GM18951 (cell line): Measurements from ENCODE around the gene PRKG1.

Experiments used
- POLR2A ChIP-seq: IDR thresholded peaks from 4 replicates; pipeline ENCODE4 v1.6.1; 2011; ENCODE audit warnings: mild to moderate bottlenecking; ENCODE audit not compliant: insufficient read length, insufficient read depth; ENCODE audit errors: extremely low read depth
- in situ Hi-C: fragments of 300-500 bp; cut with MboI; formaldehyde crosslinking; loops from one replicate; pipeline ENCODE4 v1.12.0; 2022; ENCODE audit warnings: low sequenced_read_pairs, mixed read lengths, inconsistent platforms; ENCODE audit not compliant: unreplicated experiment

Gene PRKG1

DNA sequence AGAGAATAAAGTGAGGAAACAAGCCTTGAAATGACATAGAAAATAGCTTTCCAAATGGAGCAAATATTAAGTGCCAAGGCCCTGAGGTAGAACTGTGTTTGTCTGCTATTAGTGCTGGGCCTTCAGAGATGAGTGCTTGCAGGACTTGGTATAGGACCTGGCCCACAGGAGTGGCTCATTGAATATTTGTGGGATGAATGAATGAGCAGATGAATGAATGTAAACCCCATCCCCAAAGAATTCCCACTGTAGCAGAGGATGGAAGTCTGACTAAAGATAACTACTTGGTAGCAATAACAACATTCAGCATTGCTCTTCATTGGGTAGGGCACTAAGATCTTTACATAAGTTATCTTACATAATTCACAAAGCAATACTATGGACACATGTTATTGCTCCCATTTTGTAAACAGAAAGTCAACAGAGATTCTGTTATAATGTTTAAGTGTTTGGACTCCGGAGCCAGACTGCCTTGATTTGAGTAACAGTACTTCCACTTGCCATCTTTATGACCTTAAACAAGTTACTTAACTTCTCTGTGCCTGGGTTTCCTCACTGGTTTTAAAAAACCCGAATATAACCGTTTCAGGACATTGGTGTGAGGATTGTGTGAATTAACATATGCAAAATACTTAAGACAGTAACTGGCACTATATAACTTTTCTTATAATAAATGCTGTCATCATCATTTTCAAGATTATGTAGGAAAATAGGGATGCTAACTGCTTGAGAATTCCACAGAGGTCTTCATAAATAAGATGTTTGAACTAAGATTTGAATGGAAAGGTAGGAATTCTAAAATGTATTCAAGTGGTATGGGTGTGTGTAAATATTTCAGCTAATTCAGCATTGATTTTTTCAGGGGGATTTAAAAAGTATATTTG, 141.9 kb downstream of the PRKG1 start:
- TF ChIP-seq POLR2A: no peak

DNA sequence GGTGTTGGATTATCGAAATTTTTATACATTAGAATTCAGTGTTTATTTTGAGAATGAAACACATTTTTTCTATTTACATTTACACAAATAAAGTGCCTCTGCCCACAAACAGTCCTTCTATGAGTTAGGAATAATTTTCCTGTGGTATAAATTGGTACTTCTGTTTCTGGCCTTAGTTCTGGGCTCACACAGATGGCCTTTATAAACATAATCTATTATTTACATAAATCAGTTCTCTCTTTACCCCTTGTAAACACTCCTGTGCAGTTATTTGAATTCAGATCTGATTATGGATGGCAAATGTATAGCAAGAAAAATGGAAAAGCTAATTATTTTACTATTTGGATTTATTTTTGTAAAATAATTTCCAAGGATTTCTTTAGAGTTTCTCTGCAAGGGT, 143.2 kb downstream of the PRKG1 start:
- in situ Hi-C loops: no loop called here
- TF ChIP-seq POLR2A: no peak

More for the DNA sequence above, 141.9 kb downstream of the PRKG1 start:
- in situ Hi-C loops: no loop called here

- no peak for TF ChIP-seq POLR2A
- in situ Hi-C loops: no loop called here
Measured at GRCh38 chr10:51224671-51225161, 150.4 kb downstream of the PRKG1 start.

- TF ChIP-seq POLR2A: no peak
- in situ Hi-C loops: no loop called here
Measured at GRCh38 chr10:51227897-51228713, 153.8 kb downstream of the PRKG1 start.

DNA sequence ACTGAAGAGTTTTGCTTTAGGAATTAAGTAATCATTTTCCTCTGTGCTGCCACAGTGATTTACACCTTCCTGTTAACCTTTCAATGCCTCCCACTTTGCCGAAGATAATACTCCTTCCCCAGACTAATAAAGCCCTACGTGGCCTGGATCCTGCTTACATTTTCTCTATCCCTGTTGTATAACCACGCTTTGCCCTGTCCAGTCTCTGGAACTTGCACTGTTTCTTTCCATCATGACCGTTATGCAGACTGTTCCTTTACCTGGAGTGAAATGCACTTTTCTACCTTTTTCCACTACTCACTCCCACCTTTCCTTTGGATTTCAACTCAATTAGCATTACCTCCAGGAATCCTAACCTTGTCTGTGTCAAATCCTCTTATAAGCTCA, 154.4 kb downstream of the PRKG1 start:
- in situ Hi-C loops: no loop called here
- no peak for TF ChIP-seq POLR2A

GRCh38 chr10:51230887-51231585, 156.7 kb downstream of the PRKG1 start:
- no peak for TF ChIP-seq POLR2A
- in situ Hi-C loops: no loop called here

GRCh38 chr10:51231754-51232153, 157.5 kb downstream of the PRKG1 start:
- TF ChIP-seq POLR2A: no peak
- in situ Hi-C loops: no loop called here

DNA sequence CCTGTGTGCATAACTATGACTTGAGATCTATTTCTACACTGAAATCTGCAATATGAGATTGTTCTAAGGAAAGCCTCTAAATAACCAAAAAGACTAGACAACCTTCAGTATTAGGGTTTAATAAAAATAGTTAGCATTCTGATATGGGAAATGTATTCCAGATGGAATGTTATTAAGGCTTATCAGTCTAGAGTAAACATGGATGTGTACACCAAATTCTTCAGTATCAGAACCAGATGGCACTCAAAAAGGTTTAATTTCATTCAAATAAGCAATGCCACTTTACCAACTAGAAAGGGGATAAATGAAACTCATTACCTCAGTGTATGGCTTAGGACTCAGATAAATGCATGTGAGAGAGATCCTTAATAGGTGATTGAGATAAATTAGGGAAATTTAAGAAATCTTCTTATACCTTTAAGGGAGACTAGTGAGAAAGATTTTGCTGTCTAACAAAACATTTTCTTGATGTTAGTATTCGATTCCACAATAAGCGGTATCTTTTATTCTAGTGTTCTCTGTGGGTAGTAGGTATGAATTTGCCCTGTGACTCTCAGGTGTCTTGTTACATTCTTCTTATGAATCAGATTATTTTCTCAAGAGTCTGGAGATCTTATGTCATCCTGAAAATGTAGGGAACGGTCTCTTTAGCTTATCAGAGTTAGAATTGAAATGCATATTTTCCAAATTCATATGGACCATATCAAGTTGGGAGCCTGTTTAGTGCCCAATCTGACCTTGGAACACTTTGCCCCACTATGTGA, 159.2 kb downstream of the PRKG1 start:
- no peak for TF ChIP-seq POLR2A
- in situ Hi-C loops: no loop called here

- in situ Hi-C loops: no loop called here
- TF ChIP-seq POLR2A: no peak
Measured at GRCh38 chr10:51235865-51236264, 161.6 kb downstream of the PRKG1 start.

- in situ Hi-C loops: no loop called here
- no peak for TF ChIP-seq POLR2A
Measured at GRCh38 chr10:51239006-51239405, 164.7 kb downstream of the PRKG1 start.

GRCh38 chr10:51241461-51241860, 167.2 kb downstream of the PRKG1 start:
- in situ Hi-C loops: no loop called here
- TF ChIP-seq POLR2A: no peak

DNA sequence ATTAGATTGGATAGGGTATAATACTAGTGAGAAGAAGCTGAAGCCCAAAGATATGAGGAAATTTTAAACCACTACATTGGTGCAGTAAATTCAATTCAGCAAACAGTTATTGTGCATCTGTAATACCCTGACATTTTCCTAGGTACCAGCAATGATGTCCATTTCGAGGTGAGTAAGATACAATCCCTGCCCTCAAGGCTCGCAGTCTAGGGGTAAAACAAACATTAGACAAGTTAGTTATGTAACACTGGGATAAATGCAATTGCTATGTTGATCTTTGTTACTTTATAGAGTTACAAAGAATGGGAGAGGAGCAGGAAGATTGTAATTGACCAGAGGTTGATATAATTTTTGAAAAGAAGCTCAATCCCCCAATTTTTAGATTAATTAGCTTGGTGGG, 168.1 kb downstream of the PRKG1 start:
- in situ Hi-C loops: no loop called here
- no peak for TF ChIP-seq POLR2A
